NCI-H2227 treated with DMSO at 0.1 percent for 48 hours (cell line): ENCODE data around the gene AIF1L.

Experiments
- DNase-seq: peaks from one replicate; lab custom pipeline; 2025; lab: John Stamatoyannopoulos, UW

AIF1L gene

GRCh38 chr9:131167146-131167692 is 70.9 kb downstream of the AIF1L start:
- no peak for DNase-seq

DNA sequence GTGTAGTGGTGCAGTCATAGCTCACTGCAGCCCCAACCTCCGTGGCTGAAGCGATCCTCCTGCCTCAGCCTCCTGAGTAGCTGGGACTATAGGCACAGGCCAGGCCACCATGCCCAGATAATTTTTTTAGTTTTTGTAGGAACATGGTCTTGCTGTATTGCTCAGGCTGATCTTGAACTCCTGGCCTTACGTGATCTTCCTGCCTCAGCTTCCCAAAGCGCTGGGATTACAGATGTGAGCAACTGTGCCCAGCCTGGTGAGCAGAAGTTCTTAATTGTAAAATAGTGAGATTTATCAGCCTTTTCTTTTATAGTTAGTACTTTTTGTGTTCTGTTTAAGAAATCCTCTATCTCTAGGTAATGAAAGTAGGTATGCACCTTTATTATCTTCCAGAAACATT is 71.6 kb downstream of the AIF1L start:
- DNase-seq, result no peak

DNA sequence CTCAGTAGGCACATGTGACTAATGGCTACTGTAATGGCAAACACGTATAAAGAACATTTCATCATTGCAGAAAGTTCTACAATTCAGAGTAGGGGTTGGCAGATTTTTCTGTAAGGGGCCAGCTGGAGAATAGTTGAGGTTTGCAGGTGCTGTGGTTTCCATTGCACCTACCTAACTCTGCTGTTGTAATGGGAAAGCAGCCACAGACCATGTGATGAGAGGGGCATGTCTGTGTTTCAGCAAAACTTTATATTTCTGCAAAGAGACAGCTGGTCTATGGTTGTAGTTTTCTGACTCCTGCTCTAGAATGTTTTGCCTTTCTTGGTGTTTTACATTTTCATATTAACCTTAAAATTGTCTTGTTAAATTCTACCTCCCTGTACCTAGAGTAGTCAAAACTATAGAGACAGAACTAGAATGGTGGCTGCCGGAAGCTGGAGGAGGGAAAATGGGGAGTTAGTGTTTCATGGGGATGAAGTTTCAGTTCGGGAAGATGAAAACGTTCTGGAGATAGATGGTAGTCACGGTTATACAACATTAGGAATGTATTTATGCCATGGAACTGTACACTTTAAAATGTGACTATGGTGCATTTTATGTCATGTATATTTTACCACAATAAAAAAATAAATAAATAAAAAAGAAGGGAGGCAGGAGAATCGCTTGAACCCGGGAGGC is 73.4 kb downstream of the AIF1L start:
- no peak for DNase-seq
